Measurements from ENCODE around the gene DIP2C.
A peak's percentile ranks its signal among the peaks of the same experiment; 100 is the strongest.
"Not testable (repeated sequence)": the region's sequence is repeated elsewhere in the genome, so short reads cannot be mapped to it uniquely, and the experiment has no call there.

Gene DIP2C

GRCh38 chr10:528173-529165 is 161.0 kb downstream of the DIP2C start:
- no peak for DNase-seq

GRCh38 chr10:527416-527815 is 162.1 kb downstream of the DIP2C start:
- no peak for DNase-seq

GRCh38 chr10:526651-527312 is 162.7 kb downstream of the DIP2C start:
- DNase-seq, result no peak

- no peak for DNase-seq
Observed at GRCh38 chr10:525565-526315, 163.7 kb downstream of the DIP2C start.

DNA sequence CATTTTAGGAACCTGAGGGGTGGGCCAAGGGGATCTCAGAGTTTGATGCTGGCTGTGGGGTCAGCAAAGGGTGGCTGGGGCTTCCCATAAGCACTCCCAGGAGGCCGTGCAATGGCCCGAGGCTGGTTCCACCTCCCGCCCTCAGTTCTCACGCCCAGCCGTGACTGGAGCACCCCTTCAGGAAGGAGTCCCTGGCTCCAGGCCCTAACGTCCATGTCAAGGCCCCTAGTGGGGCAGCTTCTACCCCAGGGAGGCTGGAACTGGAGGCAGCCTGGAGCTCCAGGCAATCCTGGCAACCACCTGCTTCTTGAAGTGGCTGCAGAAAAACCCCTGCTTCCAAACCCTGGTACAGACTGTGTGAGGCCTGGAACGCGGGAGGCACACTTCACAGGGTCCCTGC is 165.5 kb downstream of the DIP2C start:
- DNase-seq, result no peak

DNA sequence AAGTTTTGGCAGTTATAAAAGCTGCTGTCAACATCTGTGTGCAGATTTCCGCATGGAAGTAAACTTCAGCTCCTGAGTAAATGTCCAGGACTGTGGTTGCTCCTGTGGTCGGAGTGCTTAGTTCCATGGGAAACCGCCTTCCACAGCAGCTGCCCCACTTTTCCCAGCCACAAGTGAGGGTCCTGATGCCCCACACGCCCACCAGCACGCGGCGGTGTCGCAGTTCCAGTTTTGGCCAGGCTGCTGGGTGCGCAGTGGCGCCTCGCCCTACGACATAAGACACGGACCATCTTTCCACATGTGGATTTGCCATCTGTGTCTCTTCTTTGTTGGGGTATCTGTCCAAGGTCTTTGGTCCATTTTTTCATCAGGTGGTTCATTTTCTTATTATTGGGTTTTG is 167.1 kb downstream of the DIP2C start:
- DNase-seq, result no peak

GRCh38 chr10:521261-522250 is 167.9 kb downstream of the DIP2C start:
- no peak for DNase-seq

DNA sequence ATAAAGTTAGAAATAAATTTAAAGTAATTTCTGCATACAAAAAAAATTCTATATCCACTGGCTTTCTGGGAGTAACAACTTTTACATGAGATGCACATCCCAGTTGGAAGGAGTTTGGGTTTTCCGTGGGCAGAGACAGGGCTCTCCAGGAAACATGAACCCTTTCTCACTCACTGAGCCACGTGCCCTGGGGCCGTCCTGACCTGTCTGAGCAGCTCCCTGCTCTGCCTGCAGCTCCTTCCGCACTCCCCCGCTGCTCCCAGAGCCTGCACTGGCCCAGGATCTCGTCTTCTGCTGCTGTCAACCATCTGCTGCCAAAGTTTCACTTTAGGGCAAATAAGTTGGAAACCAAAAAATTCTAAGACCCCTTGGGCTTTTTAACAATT is 169.1 kb downstream of the DIP2C start:
- no peak for DNase-seq

- DNase-seq, result no peak
Observed at GRCh38 chr10:519716-520401, 169.6 kb downstream of the DIP2C start.

DNA sequence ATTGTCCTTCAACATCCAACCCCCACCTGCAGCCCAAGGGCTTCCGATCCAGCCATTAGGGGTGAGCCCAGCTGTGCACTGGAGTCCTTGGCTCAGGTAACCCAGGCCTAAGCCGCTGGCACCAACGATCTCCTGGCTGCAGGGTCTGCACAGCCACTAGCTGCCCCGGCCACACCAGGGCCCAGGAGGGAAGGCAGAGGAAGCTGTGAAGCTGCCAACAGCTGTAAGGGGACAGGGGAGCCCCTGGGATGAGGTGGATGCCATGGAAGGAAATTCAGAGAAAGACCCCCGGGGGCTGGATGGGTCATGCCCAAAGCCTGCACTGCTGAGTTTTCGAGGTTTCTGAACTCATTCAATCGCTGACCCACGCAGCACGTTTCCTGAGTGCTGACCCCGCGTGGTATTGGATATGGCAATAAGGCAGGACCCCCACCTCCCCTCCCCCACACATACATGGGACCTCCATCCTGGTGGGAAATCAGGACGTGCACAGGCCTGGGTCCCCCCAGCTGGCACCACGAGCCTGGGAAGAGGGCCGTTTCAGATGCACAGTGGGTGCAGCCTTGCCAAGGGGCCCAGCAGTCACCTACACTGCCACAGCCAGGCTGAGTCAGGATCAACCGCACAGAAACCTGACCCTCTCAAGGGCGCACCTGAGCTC is 170.3 kb downstream of the DIP2C start:
- DNase-seq, result no peak

DNA sequence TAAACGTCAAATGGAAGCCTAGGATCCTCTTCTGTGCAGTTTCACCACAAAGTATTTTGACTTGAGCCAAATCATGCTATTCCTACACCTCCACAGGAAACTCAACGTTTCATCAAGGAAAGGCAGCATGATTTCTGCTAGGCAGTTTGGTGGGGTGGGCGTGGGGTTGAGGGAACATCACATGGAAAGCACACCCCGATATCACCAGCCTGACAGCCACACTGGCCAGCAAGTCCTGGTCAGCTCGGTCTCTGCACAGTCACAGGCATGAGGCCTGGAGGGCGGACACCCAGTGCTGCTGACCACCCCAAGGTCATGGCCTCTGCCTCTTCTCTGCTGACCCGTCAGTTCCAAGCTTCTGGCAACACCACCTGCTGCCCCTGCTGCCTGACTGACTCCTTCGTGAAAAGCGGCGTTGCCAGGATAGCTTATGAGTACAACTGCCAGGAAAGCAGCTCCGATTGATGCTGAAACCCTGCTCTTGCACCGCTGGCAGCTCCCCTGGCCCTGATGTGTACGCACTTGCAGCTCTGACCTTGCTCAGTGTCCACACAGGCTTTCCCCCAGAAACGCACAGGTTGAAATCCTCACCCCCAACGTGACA is 171.5 kb downstream of the DIP2C start:
- no peak for DNase-seq

DNA sequence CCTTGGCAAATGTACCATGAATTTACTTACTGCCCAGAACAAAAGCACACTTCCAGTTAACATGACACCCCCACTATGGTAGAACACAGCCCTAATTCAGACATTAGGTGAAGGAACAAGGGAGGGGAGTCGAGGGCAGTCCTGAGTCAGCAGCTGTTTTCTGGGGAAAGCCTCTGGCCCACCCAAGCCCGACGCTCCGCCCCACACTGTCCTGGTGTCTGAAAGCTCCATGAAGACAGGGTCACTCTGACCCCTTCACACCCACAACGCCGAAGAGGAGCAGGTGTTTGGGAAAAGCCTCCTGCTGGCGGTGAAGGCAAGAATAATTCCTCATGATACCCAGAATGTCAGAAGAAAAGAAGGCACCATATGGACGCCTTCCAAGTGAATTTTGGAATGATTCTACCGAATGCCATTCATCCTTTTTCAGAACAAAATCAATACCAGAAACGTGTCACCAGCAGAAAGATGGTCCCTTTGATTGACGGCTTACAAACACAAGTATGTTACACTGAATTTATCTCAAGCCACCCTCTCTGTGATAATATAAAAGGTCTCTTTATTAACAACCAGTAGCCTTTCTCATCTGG is 172.1 kb downstream of the DIP2C start:
- DNase-seq, result no peak

- DNase-seq, result no peak
Observed at GRCh38 chr10:516764-517163, 172.7 kb downstream of the DIP2C start.

DNA sequence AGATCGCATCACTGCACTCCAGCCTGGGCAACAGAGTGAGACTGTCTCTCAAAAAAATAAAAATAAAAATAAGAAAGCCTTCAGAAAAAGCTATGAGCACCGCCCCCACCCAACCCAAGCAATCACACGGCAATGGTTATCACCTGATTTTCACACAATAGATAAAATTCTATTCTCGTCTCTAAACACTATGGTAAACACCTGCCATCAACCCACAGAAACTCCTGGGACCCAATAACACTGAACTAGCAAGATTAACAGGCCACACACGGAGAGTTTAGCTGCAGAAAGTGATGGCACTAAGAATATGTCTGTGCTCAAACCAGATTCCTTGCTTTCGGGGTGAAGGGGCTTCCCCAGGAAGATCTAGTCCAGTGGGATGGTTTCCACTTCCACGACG is 173.8 kb downstream of the DIP2C start:
- no peak for DNase-seq

DNA sequence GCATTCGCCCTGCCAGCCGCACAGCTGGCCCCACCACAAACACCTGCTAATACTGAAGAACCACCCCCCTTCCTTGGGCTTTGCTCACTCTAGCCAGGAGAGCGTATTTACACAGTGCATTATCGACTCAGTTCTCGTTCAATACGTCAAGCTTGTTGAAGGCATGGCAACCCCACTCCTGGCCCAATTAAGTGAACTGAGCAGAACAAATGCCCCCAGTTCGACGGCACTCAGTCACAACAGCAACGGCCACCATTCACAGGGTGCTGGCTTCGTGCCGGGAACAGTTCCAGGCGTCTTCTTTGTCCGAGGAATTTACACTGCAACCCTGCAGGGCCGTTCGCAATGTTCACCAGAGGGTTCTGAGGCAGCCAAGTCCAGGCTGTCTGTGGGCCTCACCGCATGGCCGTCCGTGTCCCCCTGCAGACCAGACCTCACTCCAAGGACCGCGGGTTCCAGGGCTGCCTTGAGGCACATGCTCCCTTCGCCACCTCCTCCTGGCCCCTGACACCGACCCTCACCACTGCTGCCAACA is 175.3 kb downstream of the DIP2C start:
- no peak for DNase-seq

DNA sequence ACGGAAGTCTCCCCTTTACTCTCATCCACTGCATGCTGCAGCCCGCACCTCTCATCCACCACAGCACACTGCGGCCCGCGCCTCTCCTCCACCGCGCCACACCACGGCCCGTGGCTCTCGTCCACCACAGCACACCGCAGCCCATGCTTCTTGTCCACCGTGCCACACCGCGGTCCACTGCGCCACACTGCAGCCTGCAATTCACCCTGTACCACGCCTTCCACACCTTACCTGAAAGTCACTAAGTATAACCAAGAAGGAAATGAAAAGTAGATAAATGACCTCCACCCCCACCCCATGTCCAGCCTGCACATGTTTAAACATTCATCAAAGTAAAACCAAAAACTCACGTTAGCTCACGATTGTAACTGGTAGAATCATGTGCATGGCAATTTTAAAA is 176.1 kb downstream of the DIP2C start:
- DNase-seq, result no peak

DNA sequence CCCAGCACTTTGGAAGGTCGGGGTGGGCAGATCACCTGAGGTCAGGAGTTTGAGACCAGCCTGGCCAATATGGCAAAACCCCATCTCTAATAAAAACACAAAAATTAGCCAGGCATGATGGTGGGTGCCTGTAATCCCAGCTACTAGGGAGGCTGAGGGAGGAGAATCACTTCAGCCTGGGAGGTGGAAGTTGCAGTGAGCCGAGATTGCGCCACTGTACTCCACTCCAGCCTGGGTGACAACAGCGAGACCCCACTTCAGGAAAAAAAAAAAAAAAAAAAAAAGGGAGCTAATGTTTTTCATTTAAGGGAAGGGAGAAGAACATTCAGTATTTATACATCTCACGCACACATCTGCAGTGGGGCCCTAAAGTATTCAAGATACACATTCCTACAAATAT is 176.8 kb downstream of the DIP2C start:
- not testable (repeated sequence) for DNase-seq

- DNase-seq, result no peak
Observed at GRCh38 chr10:511849-512191, 177.6 kb downstream of the DIP2C start.

- DNase-seq, result peak; percentile 81
Observed at GRCh38 chr10:511101-511848, 178.2 kb downstream of the DIP2C start.

Data from activated T-cell treated with anti-CD3 and anti-CD28 coated beads, Interleukin-2, amount 50 U/mL, for 1 hour (primary cell).